Psoas muscle (tissue), 8 donors: ENCODE data around the gene OAS3. TPM values are rescaled to one million over a fixed set of nuclear protein-coding genes. Genes with fewer than 3 reads are reported as not detected.

Source experiments
- ATAC-seq, 4 donors: fragments of 200-7000 bp; cut with Tn5 transposase; one replicate each; pipeline ENCODE4 v1.9.1; 2020; ENCODE audit warnings: moderate library complexity in 3 of 4, mild to moderate bottlenecking in 2 of 4
- DNase-seq, 2 donors: peaks; one replicate each; pipeline ENCODE4 v3.0.0-alpha.2; 2020
- H3K27ac ChIP-seq: fragments of 200-600 bp; one replicate; pipeline ENCODE4 v1.8.0; 2022
- H3K27me3 ChIP-seq, 3 donors: fragments of 200-600 bp in 1 of 3; one replicate each; pipeline versions ENCODE4 v1.6.1 to v1.8.0; 2013 to 2022; ENCODE audit warnings: low read length in 2 of 3, mild to moderate bottlenecking in 2 of 3, moderate library complexity in 1 of 3; ENCODE audit not compliant: insufficient read depth in 3 of 3
- H3K36me3 ChIP-seq, 2 donors: fragments of 200-600 bp in 1 of 2; one replicate each; pipeline versions ENCODE4 v1.6.1 to v1.8.0; 2013 to 2022; ENCODE audit warnings: low read depth in 1 of 2, mild to moderate bottlenecking in 1 of 2, moderate library complexity in 1 of 2; ENCODE audit not compliant: insufficient read depth in 1 of 2
- H3K4me1 ChIP-seq: fragments of 200-600 bp; one replicate; pipeline ENCODE4 v1.8.0; 2022
- H3K4me3 ChIP-seq: fragments of 200-600 bp; one replicate; pipeline ENCODE4 v1.8.0; 2022; ENCODE audit warnings: mild to moderate bottlenecking
- H3K9me3 ChIP-seq: fragments of 200-600 bp; one replicate; pipeline ENCODE4 v1.8.0; 2022
- WGBS, 3 donors: extraction: QIAGEN DNeasy Blood & Tissue Kit; methylation state at CpG; one replicate each; pipeline versions ENCODE4 v1.1.6 to v1.1.7; 2013; 5-methylcytosine and 5-hydroxymethylcytosine counted together
- intact Hi-C, 2 donors: fragments of 100-400 bp; cut with DNase I; formaldehyde crosslinking; loops; one replicate each; pipeline versions ENCODE4 v1.11.0 to v1.14.2; 2022
- polyA plus RNA-seq, 3 donors: library from polyadenylated mRNA; stranded (reverse); fragments of 200-250 nt; gene quantifications; one replicate each; pipeline ENCODE4 v1.2.3, GENCODE V29; 2013
- total RNA-seq, 4 donors: library from RNA; stranded (reverse); fragmentation: NEBNext Ultra II Directional in 2 of 4; extraction: Animal tissue kit (Norgen Biotek cat#: 25700) in 2 of 4; gene quantifications; one replicate each; pipeline versions ENCODE4 v1.2.1 to v1.2.4, GENCODE V29; 2021 to 2023
- TF ChIP-seq, protein P1 (sequence below): fragments of 200-600 bp; IDR thresholded peaks from one replicate; pipeline ENCODE4 v1.8.0; 2022; ENCODE audit warnings: antibody characterized with exemption
- donor health status: healthy with polysubstance abuse.
- donor health status: DM: no; HTN: no; CAD: no; lungs with moderate emphysema.
- donor health status: Bipolar disorder and iron deficiency.
- donor health status: healthy.
- donor health status: DM: yes; HTN: yes; CAD: no.
- donor health status: DM: no; HTN: no; CAD: no.
- donor health status: DM: no; HTN: no; CAD: no.
- donor health status: DM: yes; HTN: yes; CAD: no.

Gene OAS3
- total and polyA plus RNA-seq, 7 donors: 1.1 to 6.7 (median 1.7) TPM

DNA sequence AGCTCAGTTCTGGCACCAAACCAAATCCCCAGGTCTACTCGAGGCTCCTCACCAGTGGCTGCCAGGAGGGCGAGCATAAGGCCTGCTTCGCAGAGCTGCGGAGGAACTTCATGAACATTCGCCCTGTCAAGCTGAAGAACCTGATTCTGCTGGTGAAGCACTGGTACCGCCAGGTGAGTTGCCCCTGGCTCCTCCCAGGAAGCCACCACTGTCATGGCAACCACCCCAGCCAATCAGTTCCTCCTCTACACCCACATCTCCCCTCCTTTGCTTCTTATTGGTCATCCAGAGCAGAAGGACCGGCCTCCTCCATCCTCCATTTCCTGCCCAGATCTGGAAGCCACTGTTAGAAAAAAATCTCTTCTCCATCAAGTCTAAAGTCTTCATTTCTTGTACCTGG lies 22.8 kb downstream of the OAS3 start:
- DNase-seq (no peak), ATAC-seq (no peak)
- intact Hi-C loops: no loop called here
- H3K27me3 ChIP-seq: peaks cover 0 to 1% (median 0%) of the 10 kb centered on the region in 3 donors
- peaks cover 0 to 6% of the 10 kb centered on the region in 2 donors for H3K36me3 ChIP-seq
- no peaks in the 10 kb centered on the region for H3K4me1 ChIP-seq
- 84 to 92% (median 86%) methylated on average over 7 of the region's 7 CpGs for WGBS, 3 donors
- no peak overlapping the region for H3K4me3 ChIP-seq
- no peaks in the 10 kb centered on the region for H3K9me3 ChIP-seq
- H3K27ac ChIP-seq: no peak overlapping the region
- TF ChIP-seq, protein P1, sequence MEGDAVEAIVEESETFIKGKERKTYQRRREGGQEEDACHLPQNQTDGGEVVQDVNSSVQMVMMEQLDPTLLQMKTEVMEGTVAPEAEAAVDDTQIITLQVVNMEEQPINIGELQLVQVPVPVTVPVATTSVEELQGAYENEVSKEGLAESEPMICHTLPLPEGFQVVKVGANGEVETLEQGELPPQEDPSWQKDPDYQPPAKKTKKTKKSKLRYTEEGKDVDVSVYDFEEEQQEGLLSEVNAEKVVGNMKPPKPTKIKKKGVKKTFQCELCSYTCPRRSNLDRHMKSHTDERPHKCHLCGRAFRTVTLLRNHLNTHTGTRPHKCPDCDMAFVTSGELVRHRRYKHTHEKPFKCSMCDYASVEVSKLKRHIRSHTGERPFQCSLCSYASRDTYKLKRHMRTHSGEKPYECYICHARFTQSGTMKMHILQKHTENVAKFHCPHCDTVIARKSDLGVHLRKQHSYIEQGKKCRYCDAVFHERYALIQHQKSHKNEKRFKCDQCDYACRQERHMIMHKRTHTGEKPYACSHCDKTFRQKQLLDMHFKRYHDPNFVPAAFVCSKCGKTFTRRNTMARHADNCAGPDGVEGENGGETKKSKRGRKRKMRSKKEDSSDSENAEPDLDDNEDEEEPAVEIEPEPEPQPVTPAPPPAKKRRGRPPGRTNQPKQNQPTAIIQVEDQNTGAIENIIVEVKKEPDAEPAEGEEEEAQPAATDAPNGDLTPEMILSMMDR: no peak

DNA sequence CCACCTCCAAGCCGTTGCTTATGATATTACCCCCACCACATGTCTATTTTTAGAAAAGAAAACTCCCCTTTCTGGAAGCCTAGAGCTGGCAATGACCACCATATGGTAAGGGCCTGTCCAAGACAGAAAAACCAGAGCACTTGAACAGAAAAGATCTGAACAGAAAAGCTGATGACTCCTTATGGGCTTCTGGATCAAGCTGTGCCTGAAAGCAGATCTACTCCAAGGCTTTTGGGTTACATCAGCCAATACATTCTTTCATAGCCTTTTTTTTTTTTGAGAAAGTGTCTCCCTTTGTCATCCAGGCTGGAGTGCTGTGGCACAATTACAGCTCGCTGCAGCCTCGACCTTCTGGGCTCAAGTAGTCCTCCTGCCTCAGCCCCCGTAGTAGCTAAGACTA lies 23.3 kb downstream of the OAS3 start:
- TF ChIP-seq, protein P1: no peak
- Histone ChIP-seq H3K4me3 (no peak overlapping the region), H3K27ac (no peak overlapping the region), H3K4me1 (no peaks in the 10 kb centered on the region), H3K27me3 (peaks cover 0 to 1% (median 0%) of the 10 kb centered on the region in 3 donors), H3K9me3 (no peaks in the 10 kb centered on the region), H3K36me3 (peaks cover 0 to 6% of the 10 kb centered on the region in 2 donors)
- DNase-seq (no peak), ATAC-seq (no peak)
- intact Hi-C loops: no loop called here
- 87 to 92% (median 89%) methylated on average over 4 of the region's 4 CpGs for WGBS, 3 donors

DNA sequence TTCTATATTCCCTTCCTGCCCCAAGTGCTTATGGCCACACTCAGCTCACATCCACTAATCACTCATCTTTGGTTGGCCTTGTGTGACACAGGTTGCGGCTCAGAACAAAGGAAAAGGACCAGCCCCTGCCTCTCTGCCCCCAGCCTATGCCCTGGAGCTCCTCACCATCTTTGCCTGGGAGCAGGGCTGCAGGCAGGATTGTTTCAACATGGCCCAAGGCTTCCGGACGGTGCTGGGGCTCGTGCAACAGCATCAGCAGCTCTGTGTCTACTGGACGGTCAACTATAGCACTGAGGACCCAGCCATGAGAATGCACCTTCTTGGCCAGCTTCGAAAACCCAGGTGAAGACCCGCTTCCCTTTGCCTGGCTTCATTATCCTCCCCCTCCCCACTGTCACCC lies 24.3 kb downstream of the OAS3 start:
- TF ChIP-seq, protein P1: no peak
- no peaks in the 10 kb centered on the region for H3K9me3 ChIP-seq
- H3K36me3 ChIP-seq: peaks cover 0 to 6% of the 10 kb centered on the region in 2 donors
- WGBS, 3 donors: 94 to 98% (median 94%) methylated on average over 7 of the region's 7 CpGs
- ATAC-seq: no peak
- no peaks in the 10 kb centered on the region for H3K4me1 ChIP-seq
- intact Hi-C loops: no loop called here
- DNase-seq: no peak
- no peak overlapping the region for H3K4me3 ChIP-seq
- H3K27ac ChIP-seq: no peak overlapping the region
- peaks cover 0 to 1% (median 0%) of the 10 kb centered on the region in 3 donors for H3K27me3 ChIP-seq

DNA sequence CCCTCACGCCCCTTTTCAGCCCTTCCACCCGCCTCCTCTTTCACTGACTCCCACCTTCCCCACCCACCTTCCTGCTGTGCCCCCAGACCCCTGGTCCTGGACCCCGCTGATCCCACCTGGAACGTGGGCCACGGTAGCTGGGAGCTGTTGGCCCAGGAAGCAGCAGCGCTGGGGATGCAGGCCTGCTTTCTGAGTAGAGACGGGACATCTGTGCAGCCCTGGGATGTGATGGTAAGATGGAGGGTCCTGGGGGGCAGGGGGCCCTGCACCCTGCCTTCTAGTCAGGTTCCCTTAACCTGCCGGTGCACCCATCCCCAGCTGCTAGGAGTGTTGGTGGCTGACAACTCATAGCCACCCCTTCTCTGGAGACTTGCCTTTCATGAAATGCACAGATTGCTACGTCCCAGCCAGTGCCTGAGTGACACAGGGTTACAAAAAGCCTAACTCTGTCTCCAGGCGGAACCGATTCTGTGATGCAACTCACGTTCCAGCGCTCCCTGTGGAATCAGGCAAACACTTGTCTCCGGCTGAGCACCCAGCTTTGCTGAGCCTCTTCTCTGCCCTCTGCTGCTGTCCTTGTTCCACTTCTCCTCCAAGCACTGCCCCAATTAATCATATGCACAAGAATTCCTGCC lies 25.1 kb downstream of the OAS3 start:
- no peak for DNase-seq

More for the DNA sequence above, 25.1 kb downstream of the OAS3 start:
- Histone ChIP-seq H3K4me1 (no peaks in the 10 kb centered on the region), H3K27me3 (peaks cover 0 to 3% (median 0%) of the 10 kb centered on the region in 3 donors), H3K4me3 (no peak overlapping the region), H3K27ac (no peak overlapping the region), H3K36me3 (peaks cover 0 to 6% of the 10 kb centered on the region in 2 donors), H3K9me3 (no peaks in the 10 kb centered on the region)
- WGBS, 3 donors: 82 to 90% (median 84%) methylated on average over 14 of the region's 14 CpGs
- intact Hi-C loops: no loop called here
- TF ChIP-seq, protein P1: no peak
- ATAC-seq: no peak
